BJ (cell line): ENCODE data around the gene RIOX2. TPM values are rescaled to one million over a fixed set of nuclear protein-coding genes. Genes with fewer than 3 reads are reported as not detected.

Experiments used
- CTCF ChIA-PET: fragments of 350-600 bp; formaldehyde crosslinking; extraction: SDS; loops from one replicate; lab custom pipeline; 2021; ENCODE audit warnings: antibody characterized with exemption, inconsistent platforms; lab: Yijun Ruan, JAX
- POLR2A ChIA-PET: fragments of 300-600 bp; sonication (Branson Sonifier 250); formaldehyde crosslinking; extraction: SDS; loops from one replicate; lab custom pipeline; 2021; ENCODE audit warnings: antibody characterized with exemption; lab: Charles Lee
- DNase-seq: peaks from one replicate; pipeline ENCODE4 v3.0.0-alpha.2; 2011; ENCODE audit warnings: low read depth
- H3K27me3 ChIP-seq: 2 replicates; pipeline ENCODE4 v1.6.0; 2011; ENCODE audit warnings: low read length; ENCODE audit not compliant: control insufficient read depth, insufficient read depth
- H3K36me3 ChIP-seq: 2 replicates; pipeline ENCODE4 v1.5.1; 2011; ENCODE audit warnings: low read length; ENCODE audit not compliant: control insufficient read depth, insufficient read depth
- H3K4me3 ChIP-seq: 2 replicates; pipeline ENCODE4 v1.5.1; 2011; ENCODE audit warnings: low read depth, mild to moderate bottlenecking, control low read depth, low read length
- polyA plus RNA-seq: library from polyadenylated mRNA; depleted of rRNA; stranded (reverse); fragments of >200 nt; gene quantifications from 2 replicates; pipeline ENCODE4 v1.2.3, GENCODE V29; 2011
- TF ChIP-seq, protein P1 (sequence below): IDR thresholded peaks from 2 replicates; pipeline ENCODE4 v1.5.1; 2011; ENCODE audit warnings: low read depth, mild to moderate bottlenecking, control low read depth, inconsistent platforms, low read length, moderate library complexity; ENCODE audit not compliant: insufficient read depth

RIOX2 gene
- polyA plus RNA-seq, 1 experiment: 19.6 TPM

DNA sequence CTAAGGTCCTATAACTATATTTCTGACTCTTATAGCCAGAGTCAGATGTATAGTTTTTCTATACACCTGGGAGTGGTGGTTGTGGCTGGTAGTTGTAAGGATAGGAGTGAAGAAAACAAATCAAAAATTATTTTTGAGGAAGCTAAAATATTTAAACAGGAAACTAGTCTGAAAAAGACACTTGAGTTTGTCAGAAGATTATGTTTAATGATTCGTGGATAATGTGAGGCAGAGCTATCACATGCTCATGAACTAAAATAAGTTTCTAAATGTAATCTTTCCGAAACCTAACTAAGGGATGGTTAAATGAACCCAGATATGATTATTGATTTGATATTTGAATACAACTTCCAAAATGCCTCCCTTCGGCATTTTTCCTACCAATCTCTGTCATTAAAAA, 32.5 kb upstream of the RIOX2 start:
- TF ChIP-seq, protein P1, sequence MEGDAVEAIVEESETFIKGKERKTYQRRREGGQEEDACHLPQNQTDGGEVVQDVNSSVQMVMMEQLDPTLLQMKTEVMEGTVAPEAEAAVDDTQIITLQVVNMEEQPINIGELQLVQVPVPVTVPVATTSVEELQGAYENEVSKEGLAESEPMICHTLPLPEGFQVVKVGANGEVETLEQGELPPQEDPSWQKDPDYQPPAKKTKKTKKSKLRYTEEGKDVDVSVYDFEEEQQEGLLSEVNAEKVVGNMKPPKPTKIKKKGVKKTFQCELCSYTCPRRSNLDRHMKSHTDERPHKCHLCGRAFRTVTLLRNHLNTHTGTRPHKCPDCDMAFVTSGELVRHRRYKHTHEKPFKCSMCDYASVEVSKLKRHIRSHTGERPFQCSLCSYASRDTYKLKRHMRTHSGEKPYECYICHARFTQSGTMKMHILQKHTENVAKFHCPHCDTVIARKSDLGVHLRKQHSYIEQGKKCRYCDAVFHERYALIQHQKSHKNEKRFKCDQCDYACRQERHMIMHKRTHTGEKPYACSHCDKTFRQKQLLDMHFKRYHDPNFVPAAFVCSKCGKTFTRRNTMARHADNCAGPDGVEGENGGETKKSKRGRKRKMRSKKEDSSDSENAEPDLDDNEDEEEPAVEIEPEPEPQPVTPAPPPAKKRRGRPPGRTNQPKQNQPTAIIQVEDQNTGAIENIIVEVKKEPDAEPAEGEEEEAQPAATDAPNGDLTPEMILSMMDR: no peak
- ChIA-PET POLR2A (no interaction called here), CTCF (interaction anchor here (0.6 to 1.2 kb wide), 2 partner anchors 17 to 19 kb away, joined by 3 read pairs; no protein-coding TSS in a partner anchor)
- no peak overlapping the region for H3K4me3 ChIP-seq
- H3K36me3 ChIP-seq: no peaks in the 10 kb centered on the region
- H3K27me3 ChIP-seq: no peaks in the 10 kb centered on the region
- no peak for DNase-seq

DNA sequence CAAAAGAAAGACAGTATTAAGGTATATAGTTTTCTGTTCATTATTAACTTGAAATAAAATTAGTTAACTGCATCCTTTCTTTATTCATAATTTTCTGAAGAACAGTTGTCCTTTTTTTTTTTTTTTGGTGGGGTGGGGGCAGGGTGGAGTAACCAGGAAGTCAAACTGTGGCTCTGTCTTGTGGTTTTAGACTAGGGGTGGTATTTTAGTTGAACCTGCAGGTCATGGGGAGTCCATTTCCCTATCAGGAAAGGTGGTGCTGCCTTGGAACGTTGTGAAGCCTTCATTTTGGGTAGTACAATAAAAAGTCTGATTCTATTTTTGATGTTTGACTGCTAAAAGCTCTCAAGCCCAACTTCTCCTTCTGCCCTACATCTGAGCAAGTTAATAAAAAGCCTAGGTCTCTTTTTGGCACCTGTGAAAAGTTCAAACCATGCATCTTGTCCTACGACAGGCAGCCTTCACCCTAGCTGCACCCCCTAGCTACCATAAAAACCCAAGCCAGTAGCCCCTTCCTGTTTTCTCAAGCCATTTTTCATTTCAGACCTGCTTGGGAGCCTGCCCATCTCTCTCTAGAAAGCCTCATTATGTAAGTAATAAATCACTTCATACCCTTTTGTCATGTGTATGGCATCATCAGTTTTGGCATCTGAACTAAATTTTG, 31.2 kb upstream of the RIOX2 start:
- POLR2A ChIA-PET: no interaction called here
- CTCF ChIA-PET: no interaction called here
- H3K27me3 ChIP-seq: no peaks in the 10 kb centered on the region
- no peaks in the 10 kb centered on the region for H3K36me3 ChIP-seq
- H3K4me3 ChIP-seq: no peak overlapping the region
- TF ChIP-seq, protein P1: no peak
- DNase-seq: no peak

DNA sequence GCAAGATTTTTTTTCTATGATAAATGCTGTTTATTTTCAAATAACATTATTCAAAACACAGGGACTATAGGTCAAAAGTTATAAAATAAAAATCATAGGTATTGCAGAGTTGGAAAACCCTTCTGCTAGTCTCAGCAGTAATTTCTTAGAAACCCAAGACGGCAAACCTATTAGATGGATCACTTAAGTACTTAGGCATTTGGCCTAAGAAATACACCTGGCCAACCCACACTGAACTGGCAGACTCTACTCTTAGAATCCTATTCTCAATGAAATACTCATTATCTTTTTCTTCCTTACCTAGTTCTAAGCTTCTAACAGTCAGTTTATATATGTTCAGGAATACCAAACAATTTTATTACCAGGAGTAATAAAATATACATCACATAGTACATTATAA, 30.5 kb upstream of the RIOX2 start:
- Histone ChIP-seq H3K27me3 (no peaks in the 10 kb centered on the region), H3K36me3 (no peaks in the 10 kb centered on the region), H3K4me3 (no peak overlapping the region)
- TF ChIP-seq, protein P1: no peak
- POLR2A ChIA-PET: no interaction called here
- CTCF ChIA-PET: no interaction called here
- no peak for DNase-seq

DNA sequence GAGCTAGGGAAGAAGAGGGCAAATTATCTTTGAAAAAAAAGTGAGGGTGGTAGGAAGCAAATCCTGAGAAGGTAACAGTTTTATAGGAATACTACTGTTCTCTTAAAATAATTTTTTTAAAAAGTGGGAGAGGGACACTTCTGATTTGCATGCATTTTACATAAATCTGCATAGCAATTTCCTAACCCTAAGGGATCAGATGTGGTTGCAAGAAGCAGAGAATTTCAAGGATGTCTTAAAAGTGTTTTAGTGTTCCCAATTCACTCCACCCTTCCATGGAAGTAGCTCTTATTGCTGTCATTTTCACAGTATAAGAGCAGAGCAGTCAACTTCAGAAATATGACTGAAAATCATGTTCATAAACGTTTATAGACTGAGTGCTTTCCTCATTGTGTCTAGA, 27.8 kb upstream of the RIOX2 start:
- Histone ChIP-seq H3K27me3 (no peaks in the 10 kb centered on the region), H3K36me3 (no peaks in the 10 kb centered on the region), H3K4me3 (no peak overlapping the region)
- DNase-seq: no peak
- ChIA-PET POLR2A (no interaction called here), CTCF (no interaction called here)
- TF ChIP-seq, protein P1: no peak

DNA sequence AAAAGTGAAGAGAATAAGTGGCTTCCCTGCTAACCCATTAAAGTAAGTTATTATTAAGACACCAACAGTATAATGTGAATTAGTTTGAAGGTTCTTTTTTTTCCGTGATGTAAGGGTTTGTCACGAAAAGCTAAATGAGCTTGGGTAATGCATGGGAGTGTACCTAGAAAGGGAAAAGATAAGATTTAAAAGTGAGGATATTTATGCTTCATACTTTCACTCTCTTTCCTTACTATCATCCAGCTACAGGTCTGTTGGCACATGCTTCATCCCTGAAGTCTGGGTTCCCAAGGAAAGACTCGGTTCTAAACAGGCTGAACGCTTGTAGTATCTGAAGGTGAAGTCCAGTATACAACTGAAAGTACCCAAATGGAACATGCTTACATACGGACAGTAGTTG, 26.9 kb upstream of the RIOX2 start:
- H3K4me3 ChIP-seq: no peak overlapping the region

More for the DNA sequence above, 26.9 kb upstream of the RIOX2 start:
- DNase-seq: no peak
- TF ChIP-seq, protein P1: no peak
- CTCF ChIA-PET: no interaction called here
- Histone ChIP-seq H3K27me3 (no peaks in the 10 kb centered on the region), H3K36me3 (no peaks in the 10 kb centered on the region)
- POLR2A ChIA-PET: no interaction called here
